HG03558 (cell line): ENCODE results near the gene PATL1.
A peak's percentile ranks its signal among the peaks of the same experiment; 100 is the strongest.

Experiments
- ATAC-seq: cut with Tn5 transposase; IDR thresholded peaks from one replicate; pipeline ENCODE4 v1.9.1; 2021; ENCODE audit warnings: moderate number of reproducible peaks; ENCODE audit not compliant: unreplicated experiment; ENCODE audit errors: extremely low read depth

PATL1 gene

DNA sequence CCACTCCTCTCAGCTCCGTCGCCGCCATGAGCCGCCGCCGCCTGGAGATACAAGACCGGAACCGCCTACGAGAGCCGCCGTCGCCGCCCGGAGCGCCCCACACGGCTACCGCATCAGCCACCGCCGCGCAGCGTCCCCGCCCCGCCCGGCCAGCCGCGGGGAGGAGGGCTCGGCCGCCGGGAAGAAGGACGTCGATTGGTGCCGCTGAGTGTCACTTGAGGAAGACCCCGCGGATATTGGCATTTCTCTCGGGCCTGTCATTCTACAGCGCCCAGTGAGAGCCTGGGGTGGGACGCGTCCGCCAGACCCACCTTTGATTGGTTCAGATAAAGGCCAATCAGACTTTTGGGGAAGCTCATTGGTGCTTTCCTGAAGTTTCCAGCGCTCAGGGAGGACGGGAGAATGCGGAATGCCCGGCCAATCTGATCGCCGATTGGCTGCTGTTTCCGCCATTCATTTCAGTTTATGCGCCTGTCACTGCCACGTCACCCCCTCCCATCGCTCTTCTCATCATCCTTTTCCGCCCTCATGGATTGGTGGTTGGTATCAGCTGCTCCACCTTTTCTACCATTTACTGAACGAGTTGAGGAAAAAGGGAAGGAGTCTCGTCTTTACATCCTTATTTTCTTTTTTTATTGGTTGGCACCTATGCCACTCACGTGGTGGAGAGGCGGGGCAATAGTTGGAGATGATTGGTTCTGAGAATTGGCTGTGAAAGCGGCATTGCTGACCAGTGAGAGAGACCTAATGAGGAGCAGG, 53.0 kb downstream of the PATL1 start, which contains the start of gene OSBP:
Gene OSBP, minus strand, starts transcription at position 138 of the 759 bp plus-strand sequence. Its CDS starts 110 bp downstream, at position 28.
- peak; percentile 73 for ATAC-seq

DNA sequence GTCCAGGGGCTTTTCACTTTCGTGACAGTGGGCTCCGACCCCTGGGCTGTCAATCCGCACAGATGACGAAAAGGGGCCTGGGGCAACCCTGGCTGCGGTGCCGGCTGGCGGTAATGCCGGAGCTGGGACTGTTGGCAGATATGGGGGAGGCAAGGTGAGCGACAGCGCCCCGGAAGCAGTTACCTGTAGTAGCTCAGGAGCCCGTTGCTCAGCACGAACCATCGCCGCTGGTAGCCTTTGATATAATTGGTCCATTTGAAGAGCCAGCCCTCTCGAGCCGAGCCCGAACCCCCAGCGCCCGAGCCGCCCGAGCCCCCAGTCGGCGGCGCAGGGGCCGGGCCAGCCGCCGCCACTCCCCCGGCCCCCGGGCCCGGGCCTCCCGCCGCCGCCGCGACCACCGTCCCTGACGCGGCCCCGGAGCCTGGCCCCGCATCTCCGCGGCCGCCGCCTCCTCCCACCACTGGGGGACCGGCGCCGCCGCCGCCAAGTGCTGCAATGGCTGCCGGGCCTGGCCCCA, 53.7 kb downstream of the PATL1 start:
- ATAC-seq = no peak

DNA sequence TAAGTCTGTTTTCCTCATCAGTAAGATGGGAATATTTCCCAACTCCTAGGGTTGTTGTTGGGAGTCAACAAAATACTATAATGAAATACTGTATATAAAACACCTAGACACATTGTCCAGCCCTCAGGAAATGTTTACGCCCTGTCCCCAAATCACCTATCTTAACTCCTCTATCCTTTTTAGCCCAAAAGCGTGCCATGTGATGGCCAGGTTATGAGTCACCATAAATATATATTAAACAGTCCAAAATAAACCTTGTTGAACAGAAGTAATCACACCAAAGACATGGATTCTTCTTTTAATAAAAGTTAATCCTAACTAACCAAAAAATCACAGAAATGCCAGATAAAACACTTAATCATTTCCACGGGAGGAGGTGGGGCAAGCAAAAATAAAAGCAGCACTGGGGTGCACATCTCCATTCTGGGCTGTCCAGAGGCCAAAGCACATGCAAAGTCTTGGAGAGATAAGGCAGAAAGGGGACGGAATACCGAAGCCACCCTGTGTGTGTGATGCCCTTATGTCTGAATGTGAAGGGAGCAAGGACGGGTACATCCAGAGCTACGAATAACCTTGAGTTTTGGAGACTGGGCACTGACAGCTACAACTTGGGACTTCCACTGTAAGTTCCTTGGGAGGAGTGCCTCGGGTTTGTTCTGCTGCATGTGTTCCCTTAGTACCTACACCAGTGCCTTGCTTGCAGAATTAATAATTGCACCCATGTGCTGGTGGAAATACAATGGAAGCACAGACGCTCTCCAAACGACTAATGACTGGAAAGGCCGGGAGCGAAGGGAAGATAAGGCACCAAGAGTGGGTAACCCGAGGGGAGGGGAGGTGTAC, 54.3 kb downstream of the PATL1 start:
- ATAC-seq = no peak

DNA sequence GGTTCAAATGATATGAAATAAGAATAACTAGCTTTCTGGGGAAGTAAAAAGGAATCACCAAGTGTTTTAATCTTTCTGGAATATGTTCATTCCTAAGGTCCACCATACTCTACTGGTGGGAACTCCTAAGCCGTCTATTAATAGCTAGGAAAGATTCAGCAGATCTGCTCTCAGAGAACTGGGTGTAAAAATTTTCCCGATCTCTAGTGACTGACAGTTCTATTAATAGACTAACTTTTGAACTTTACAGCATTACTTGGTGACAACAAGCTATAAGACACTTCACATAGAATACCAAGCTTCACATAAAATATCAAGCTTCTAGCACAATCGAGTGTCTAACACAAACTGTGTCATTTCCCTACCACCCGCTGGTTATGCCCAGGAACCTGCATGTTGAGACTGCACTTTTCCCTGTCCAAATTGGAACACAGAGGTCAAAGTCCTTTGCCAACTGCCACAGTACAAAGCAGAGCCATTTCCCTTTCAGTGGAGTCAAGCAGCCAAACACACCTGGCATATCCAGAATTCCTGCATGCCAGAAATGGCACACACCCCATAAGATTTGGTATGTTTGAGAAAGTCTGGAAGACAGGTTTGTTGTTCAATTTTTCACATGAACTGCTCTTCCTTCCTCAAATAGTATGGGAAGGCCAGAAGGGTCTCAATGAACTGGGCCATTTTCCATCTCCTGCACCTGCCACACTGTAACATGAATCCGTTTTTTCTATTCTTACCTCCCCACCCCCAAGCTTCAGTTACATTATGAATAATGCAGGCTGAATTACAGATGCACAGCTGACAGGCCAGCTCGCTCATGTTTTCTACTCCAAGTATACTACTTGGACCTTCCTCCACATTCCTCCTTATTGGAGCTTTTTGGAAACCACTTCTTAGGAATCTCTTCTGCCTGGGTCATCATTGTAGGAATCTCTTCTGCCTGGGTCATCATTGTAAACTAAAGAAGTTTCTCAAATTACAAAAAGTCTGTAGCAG, 57.0 kb downstream of the PATL1 start:
- no peak for ATAC-seq

DNA sequence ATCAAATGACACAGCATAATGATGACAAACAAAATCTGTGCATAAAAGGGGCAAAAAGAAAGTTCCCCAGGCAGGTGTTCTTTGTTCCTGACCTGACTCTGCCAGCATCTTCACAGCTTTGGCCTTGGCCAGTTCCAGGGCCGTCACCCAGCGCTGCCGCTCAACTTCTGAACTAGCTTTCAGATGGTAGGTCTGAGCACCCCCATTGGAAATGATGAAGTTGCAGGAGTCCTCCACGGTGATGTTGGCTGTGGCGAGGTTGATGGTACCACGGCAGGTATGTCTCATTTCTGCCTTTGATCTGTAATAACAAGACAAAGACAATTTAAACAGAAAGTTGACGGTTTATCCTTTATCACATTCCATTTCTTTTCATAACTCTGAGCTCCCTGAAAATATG, 58.5 kb downstream of the PATL1 start:
- ATAC-seq = no peak

DNA sequence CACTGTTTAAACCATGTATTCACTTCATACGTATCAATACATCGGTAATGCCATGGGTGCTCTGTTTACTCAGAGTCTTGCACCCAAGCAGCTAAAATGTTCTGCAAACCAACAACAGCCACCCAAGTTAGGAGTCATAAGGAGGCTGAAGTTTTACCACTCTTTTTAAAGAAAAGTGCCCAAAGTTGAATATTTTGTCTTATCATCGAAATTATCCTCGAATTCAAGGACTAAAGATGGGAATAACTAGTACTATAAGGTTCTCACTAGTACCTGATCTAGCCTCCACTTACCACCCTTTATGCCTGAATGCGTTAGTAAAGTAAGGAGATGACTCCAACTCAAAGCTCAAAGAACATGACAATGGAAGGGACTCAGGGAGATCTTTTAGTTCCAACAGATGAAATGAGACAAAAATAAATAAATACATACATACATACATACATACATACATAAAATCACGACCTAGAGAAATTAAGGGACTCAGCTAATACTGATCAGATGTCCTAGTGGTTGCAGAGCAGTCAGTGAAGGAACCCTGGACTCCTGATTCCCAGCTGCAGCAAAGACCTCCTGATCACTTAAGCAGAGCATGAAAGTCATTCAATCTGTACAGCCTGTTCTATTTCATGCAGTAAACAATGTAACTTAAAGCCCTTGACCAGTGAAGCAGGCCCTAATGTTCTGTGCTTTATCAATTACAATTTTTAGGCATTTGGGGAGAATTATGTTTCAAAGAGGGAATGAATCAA, 61.0 kb downstream of the PATL1 start:
- ATAC-seq = no peak

DNA sequence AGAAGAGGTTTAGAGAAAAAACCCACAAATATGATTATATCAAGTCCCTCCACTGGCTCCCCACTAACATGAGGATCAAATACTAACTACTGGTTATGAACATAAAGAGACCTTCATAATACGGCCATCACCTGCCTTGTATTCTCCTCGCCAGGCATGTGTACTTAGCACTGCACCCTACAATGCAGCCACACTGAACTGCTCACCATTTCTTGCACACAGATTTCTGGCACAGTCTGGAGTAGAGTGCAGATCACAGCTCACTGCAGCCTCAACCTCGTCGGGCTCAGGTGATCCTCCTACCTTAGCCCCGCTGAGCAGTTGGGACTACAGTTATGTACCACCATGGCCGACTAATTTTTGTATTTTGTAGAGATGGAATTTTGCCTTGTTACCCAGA, 66.4 kb downstream of the PATL1 start:
- no peak for ATAC-seq

DNA sequence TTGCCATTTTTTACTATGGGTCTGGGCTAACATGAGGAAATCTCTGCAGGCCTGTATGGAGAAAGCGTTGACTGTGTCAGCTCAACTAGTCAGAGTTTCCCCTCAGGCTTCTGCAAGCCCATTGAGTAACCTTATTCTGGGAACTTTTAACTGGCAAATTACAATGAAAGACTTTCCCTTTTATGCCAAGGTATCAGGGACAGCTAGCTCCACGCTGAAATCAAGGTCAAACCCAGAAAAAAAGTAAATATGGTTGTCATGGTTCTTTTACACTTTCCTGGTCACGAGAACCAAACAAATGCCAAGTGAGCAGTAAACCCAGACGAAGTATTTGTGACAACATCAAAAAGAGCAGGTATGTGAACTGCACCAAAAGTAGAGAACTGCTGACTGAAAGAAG, 67.0 kb downstream of the PATL1 start:
- ATAC-seq = no peak

DNA sequence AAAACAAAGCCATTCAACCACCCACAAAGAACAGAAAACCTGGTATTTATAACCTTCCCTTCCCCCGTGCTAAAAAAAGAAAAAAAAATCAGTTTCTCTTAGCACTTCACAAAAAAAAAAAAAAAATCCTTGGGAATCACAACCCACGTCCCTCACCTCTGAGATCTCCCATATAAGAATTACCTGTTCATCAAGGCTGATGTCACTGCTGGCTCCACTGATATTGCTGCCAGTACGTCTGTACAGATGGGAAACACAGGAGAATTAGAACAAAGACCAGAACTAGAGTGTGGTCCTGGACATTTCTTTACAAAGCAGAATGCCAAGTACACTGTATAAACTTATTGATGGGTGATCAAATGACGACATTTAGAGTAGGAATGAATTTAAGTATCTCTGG, 68.2 kb downstream of the PATL1 start:
- no peak for ATAC-seq

DNA sequence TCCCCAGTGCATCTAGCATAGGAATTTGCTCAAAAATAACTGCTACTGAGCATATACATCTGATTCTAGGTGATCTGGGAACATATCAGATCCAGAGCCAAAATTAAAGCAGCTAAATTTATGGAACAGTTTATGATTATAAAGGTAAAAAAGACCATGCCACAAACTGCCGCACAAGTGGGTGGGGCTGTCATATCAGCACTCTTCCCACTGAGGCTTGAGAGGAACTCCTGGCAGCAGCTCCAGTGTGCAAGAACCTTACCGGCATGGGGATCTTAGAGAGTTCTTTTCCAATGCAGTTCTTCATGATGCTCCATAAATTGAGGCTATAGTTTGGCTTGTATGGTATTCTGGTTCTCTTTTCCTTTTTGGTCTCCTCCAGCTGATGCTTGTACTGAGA, 68.6 kb downstream of the PATL1 start:
- ATAC-seq = no peak

DNA sequence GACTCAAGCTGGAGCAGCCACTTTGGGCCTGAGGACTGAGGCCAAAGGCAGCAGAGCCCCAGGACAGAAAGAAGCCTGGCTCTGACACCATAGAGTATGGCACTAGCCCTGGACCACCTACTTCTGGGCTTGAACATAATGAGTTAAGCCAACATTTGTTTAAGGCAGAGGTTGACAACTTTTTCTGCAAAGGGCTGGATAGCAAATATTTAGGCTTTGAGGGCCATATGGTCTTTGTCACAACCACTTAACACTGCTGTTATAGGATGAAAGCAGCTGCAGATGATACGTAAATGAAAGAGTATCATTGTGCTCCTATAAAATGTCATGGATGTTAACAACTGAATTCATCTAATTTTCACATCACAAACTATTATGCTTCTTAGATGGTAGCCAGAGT, 69.9 kb downstream of the PATL1 start:
- ATAC-seq = no peak
